ENCODE measurements around the gene IL2RG.

DNA sequence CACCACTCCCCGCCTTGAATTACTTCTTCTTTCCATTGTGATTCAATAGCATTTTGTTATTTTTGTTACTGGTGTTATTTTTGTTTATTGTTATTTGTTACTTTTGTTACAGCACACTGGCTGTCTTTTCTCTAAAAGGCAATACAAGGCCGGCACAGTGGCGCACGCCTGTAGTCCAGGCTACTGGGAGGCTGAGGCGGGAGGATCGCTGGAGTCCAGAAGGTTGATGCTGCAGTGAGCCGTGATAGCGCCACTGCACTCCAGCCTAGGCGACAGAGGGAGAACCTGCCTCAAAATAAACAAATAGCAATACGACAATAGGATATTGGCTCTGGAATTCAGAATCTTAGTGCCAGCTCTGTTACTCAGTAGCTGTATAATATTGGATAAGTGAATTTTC, 6.0 kb upstream of the IL2RG start:
- TF ChIP-seq YY1 (IDR thresholded peaks at IDR 0.05; ENCODE audit: insufficient read depth, insufficient read length) (no peak), ZNF274 (IDR thresholded peaks at IDR 0.05; ENCODE audit: low read depth, low read length) (no peak)

All from NT2/D1 (cell line).